NCI-H146 (cell line): ENCODE measurements around the gene RASL12.

Experiments
- DNase-seq: peaks from one replicate; lab custom pipeline; 2025; lab: John Stamatoyannopoulos, UW

The RASL12 gene

DNA sequence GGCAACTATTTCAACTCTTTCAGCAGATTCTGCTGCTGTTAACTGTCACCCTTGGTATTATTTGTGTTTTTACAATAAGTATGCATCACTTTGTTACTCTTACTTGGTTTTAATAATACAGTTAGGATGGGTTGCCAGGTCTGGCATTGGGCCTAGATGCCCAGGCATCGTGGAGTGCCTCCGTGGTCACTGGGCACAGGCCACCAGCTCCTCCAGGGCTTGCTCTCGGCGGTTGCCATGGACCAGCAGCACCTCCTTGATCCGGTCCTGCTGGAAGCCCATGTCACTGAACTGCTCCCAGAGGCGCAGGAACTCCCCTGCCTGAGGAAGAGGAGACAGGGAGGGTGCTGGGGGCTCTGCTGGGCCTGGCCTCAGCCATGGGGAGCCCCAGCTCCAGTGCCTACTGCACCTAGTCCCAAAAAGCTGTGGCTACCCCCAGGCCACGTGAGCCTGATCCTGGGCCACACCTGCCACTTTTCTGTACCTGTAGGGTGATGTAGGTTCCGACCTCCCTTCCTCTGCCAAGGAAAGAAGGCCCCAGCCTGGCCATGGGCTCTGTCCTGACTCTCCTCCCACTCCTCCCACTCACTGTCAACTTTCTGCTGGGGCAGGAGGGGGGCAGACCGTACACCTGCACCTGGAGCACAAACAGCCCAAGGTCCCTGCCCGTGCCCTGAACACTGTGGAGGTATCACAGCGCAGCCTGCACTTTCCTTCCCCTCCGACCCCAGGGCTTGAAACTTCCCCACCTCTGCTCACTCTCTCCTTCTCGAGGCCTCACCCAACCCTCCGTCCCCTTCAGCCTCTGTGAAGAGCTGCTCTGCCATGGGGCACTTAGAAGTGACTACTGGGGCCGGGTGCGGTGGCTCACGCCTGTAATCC lies 25.4 kb upstream of the RASL12 start:
- DNase-seq = no peak

GRCh38 chr15:65091946-65092770 lies 24.4 kb upstream of the RASL12 start:
- DNase-seq = no peak

GRCh38 chr15:65089206-65089824 lies 21.5 kb upstream of the RASL12 start:
- DNase-seq = no peak

DNA sequence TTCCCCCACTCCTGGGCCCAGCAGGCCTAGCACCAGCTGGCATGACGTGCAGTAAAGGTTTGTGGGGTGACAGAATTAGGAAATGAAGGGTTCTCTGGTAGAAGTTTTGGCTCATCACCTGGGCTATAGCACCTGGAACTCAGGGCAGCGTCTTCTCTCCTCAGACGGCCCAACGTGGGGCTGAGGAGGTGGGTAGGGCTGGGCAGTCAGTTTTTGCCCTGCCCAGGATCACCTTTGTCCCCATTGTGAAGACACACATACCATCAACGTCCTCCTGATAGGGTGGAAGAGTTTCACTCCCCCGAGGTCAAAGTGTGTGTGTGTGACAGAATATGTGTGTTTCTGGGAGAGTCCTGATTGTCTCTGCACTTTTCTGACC lies 20.8 kb upstream of the RASL12 start:
- no peak for DNase-seq

- DNase-seq = no peak
These were observed 20.3 kb upstream of the RASL12 start for GRCh38 chr15:65087873-65088642.

DNA sequence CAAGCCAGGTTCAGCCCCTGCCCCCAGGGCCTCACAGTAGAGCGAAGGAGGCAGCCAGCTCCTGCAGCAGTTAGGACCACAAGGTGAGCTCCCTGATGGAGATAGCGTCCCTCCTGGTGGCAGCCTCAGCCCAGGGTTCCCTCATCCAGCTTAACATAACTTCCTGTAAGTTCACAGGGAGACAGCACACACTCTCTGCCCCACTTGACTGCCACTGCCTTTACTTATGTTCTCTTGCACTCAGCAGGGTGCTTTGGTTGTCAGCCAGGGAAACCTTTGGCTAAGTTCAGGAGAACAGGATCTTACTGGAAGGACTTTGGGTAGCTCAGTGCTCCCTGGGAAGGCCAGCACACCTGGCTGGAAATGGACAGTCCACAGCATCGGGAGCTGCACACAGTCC lies 19.6 kb upstream of the RASL12 start:
- no peak for DNase-seq

DNA sequence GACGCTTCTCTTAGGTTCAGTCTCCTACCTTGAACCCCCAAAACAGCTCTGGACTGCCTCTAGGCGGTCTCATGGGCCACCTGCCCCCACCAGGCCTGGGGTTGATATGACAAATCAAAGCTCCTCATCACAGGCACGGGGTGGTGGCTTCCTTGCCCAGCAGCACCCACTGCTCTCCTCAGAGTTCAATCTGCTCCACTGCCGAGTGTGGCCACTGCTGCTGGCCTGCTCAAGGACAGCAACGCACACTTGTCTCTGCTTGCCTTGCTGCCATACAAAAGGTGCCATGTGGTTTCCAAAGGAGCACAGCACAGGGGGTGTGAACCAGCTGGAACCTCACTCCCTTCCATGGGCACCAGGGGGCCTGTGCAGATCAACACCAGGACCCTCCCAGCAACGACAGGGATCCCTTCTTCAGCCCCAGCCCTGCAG lies 18.9 kb upstream of the RASL12 start:
- no peak for DNase-seq

- DNase-seq = peak; percentile 38
These were observed 18.3 kb upstream of the RASL12 start for GRCh38 chr15:65085990-65086679.

DNA sequence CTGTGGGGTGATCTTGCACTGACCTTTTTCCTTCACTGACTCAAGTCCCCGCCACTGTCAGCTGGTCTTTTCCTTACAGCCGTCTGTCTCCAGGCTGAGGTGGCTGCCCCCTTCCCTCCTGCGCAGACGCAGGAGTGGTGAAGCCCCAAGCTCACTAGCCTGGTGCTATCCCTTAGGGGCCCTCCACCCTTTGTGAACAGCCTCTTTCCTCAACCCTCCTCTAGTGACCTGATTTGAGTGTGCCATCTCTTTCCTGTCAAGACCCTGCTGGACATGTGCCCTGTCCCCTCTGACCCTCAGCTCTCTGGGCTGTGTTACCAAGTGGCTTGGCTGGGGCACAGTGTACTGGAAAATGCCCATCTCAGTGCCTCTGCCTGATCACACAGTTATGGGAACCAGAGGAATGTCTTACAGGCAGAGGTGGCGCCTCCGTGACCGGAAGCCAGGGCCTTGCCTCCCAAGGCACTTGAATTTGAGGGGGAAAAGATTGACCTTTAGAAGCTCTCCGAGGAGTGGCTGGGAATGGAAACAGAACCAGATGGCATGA lies 17.5 kb upstream of the RASL12 start:
- DNase-seq = no peak

GRCh38 chr15:65084500-65085206 lies 16.9 kb upstream of the RASL12 start:
- no peak for DNase-seq

GRCh38 chr15:65083262-65083701 lies 15.5 kb upstream of the RASL12 start:
- DNase-seq = no peak

DNA sequence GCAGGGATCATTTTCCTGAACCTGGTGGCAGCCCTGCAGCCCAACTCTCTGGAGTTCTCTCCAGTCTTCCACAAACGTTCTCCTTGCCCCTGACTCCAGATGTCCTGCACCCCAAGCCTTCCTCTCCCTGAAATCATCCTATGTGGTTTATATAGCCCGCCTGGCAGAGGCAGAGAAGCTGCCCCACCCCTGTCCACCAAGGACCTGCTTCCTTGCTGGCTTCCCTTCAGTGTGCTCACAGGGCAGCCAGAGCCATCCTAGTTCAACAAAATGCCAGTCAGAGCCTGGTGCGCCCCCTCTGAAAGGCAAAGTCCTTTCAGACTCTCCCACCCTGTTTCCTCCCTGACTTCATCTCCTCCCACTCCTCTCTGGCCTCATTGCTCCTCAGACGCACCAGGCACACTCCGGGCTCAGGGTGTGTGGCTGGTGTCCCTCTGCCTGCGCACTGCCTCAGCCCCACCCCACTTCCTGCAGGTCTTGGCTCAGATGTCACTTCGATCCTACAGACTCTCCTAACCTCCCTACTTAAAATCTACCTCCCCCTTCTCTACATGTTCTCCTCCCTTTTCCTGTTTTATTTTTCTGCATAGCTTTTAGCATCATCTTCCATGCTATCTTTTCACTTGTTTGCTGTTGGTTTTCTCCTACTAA lies 14.6 kb upstream of the RASL12 start:
- DNase-seq = peak; percentile 6

DNA sequence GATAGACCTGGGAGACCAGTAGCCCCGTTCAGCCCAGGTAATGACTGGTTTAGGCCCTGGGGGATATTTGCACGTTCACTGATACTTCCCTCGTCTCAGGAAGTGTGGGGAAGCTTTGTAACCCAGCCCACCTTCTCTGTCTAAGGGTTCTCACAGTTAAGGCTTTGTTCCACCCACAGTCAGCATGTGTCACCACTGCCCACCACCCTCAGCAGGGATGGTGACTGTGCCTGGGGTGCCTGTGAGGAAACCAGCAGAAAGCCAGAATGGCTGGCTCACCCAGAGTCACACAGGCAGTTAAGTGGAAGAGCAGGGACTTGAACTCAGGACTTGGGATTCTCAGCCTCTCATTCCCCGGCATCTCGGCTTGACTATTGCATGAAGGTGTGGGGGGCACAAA lies 14.0 kb upstream of the RASL12 start:
- DNase-seq = no peak

- no peak for DNase-seq
These were observed 13.5 kb upstream of the RASL12 start for GRCh38 chr15:65081270-65081669.

- no peak for DNase-seq
These were observed 11.8 kb upstream of the RASL12 start for GRCh38 chr15:65079580-65079979.

DNA sequence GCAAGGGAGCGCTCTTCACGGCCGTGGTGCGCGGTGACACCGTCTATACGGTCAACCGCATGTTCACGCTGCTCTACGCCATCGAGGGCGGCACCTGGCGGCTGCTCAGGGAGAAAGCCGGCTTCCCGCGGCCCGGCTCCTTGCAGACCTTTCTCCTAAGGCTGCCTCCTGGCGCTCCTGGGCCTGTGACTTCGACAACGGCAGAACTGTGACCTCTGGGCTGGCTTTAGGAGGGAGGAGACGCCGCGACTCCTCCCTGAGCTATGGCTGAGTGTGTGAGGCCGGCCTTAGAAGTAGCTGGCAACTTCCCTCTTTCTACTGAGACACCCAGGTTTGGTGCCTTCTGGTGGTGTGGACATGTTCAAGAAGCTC lies 10.2 kb upstream of the RASL12 start:
- DNase-seq = no peak

DNA sequence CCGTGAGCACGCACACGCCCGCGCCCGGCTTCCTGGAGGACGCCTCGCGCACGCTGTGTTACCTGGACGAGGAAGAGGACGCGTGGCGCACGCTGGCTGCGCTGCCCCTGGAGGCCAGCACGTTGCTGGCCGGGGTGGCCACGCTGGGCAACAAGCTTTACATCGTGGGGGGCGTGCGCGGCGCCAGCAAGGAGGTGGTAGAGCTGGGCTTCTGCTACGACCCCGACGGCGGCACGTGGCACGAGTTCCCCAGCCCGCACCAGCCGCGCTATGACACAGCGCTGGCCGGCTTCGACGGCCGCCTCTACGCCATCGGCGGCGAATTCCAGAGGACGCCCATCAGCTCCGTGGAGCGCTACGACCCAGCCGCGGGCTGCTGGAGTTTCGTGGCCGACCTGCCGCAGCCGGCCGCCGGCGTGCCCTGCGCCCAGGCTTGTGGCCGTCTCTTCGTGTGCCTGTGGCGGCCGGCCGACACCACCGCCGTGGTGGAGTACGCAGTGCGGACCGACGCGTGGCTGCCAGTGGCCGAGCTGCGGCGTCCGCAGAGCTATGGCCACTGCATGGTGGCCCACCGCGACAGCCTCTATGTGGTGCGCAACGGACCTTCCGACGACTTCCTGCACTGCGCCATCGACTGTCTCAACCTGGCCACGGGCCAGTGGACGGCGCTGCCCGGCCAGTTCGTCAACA lies 9.6 kb upstream of the RASL12 start:
- DNase-seq = no peak

DNA sequence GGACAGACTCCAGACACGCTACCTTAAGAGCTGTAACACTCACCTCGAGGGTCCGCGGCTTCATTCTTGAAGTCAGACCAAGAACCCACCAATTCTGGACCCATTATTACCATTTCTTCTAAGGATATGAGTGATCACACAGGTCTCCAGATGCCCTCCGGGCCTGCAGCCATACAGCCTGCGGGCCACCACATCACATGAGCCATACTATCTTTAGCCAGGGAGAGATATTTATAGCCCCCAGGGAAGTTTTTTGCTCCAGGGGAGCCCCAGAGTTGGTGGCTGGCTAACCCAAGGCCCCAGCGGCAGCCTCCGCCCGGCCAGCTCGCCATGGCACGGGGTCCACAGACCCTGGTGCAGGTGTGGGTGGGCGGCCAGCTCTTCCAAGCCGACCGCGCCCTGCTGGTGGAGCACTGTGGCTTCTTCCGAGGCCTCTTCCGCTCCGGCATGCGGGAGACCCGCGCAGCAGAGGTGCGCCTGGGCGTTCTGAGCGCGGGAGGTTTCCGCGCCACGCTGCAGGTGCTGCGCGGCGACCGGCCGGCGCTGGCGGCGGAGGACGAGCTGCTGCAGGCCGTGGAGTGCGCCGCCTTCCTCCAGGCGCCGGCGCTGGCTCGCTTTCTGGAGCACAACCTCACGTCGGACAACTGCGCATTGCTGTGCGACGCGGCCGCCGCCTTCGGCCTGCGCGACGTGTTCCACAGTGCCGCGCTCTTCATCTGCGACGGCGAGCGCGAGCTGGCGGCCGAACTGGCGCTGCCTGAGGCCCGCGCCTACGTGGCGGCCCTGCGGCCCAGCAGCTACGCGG lies 8.9 kb upstream of the RASL12 start, which contains the start of gene KBTBD13:
Gene KBTBD13, plus strand, starts transcription at position 261 of the 805 bp plus-strand sequence. Its CDS starts 70 bp downstream, at position 331.
- DNase-seq = no peak
